Activated B cell treated with CpG ODN at 0.5 μM for 24 hours (primary cell): ENCODE measurements around the gene ALDH3B1. TPM values are rescaled to one million over a fixed set of nuclear protein-coding genes. Genes with fewer than 3 reads are reported as not detected.

Source experiments
- ATAC-seq: fragments of 200-7000 bp; cut with Tn5 transposase; one replicate; pipeline ENCODE4 v1.10.0; 2021; ENCODE audit warnings: low read depth, mild to moderate bottlenecking, moderate library complexity
- CTCF ChIA-PET: fragments of 350-600 bp; sonication (Branson Sonifier 250); formaldehyde crosslinking; loops from one replicate; lab custom pipeline; 2021; ENCODE audit warnings: antibody characterized with exemption; lab: Charles Lee
- POLR2A ChIA-PET: fragments of 350-600 bp; sonication (Branson Sonifier 250); formaldehyde crosslinking; loops from one replicate; lab custom pipeline; 2021; ENCODE audit warnings: antibody characterized with exemption; lab: Charles Lee
- DNase-seq: peaks from one replicate; pipeline ENCODE4 v3.0.0; 2022
- H3K27ac Mint-ChIP-seq: one replicate; pipeline ENCODE4 v1.8.0; 2020; ENCODE audit warnings: mixed read lengths
- H3K27me3 Mint-ChIP-seq: one replicate; pipeline ENCODE4 v1.8.0; 2021; ENCODE audit warnings: mixed read lengths
- H3K36me3 Mint-ChIP-seq: one replicate; pipeline ENCODE4 v1.8.0; 2021; ENCODE audit warnings: low read depth, mixed read lengths
- H3K4me1 Mint-ChIP-seq: one replicate; pipeline ENCODE4 v1.8.0; 2021; ENCODE audit warnings: mixed read lengths
- H3K4me3 Mint-ChIP-seq: one replicate; pipeline ENCODE4 v1.8.0; 2020; ENCODE audit warnings: mild to moderate bottlenecking, mixed read lengths
- H3K9me3 Mint-ChIP-seq: one replicate; pipeline ENCODE4 v1.8.0; 2020; ENCODE audit warnings: mixed read lengths
- CTCF ChIP-seq: fragments of 200-600 bp; IDR thresholded peaks from one replicate; pipeline ENCODE4 v1.8.0; 2022; ENCODE audit warnings: antibody characterized with exemption, mild to moderate bottlenecking
- intact Hi-C: fragments of 100-400 bp; cut with micrococcal nuclease; formaldehyde crosslinking; loops from one replicate; pipeline ENCODE4 v1.15.1; 2024
- total RNA-seq: library from RNA; stranded (reverse); gene quantifications from 2 replicates; pipeline ENCODE4 v1.2.3, GENCODE V29; 2022

The ALDH3B1 gene
- total RNA-seq, 1 donor from 2014 or later = 0.53 TPM

GRCh38 chr11:68056317-68057285 lies 46.5 kb downstream of the ALDH3B1 start:
- Mint-ChIP-seq H3K9me3 (no peaks in the 10 kb centered on the region), H3K4me1 (peaks cover 3% of the 10 kb centered on the region), H3K27me3 (no peaks in the 10 kb centered on the region), H3K4me3 (no peak overlapping the region), H3K36me3 (peaks cover 35% of the 10 kb centered on the region), H3K27ac (no peak overlapping the region)
- ChIA-PET POLR2A (no interaction called here), CTCF (no interaction called here)
- intact Hi-C loops = no loop called here
- TF ChIP-seq CTCF = no peak
- ATAC-seq (no peak), DNase-seq (no peak)

DNA sequence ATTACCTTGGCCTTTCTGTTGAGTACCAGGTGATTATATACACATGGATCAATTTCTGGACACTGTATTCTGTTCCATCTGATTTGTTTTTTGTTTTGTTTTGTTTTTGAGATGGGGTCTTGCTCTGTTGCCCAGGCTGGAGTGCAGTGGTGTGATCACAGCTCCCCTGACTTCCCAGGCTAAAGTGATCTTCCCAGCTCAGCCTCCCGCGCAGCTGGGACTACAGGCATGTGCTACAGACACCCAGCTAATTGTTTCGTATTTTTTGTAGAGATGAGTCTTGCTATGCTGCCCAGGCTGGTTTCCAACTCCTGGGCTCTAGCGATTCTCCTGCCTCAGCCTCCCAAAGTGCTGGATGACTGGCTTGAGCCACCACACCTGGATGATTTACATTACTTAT lies 47.7 kb downstream of the ALDH3B1 start:
- no peak overlapping the region for H3K4me3 Mint-ChIP-seq
- CTCF ChIA-PET = no interaction called here
- no peak overlapping the region for H3K27ac Mint-ChIP-seq

DNA sequence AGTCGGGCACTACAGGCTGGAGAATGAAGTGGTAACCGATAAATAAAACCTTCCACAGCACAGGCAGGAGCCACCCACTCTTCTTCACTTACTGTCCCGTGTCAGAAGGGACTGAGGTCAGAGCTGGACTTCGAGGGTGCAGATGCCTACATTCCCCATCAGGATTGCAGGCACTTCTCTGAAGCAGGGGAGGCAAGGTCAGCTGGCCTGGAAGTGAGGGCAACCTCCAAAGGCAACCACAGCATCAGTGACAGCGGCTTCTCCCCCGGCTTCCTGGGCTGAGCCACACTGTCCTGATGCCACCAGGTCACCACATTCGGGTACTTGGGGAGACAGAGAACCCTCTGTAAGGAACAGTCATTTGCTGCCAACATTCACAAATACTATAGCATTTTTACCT lies 51.4 kb downstream of the ALDH3B1 start:
- ChIA-PET CTCF (no interaction called here), POLR2A (interaction anchor here (0.9 kb wide), 1 partner anchor 10 kb away, joined by 4 read pairs; no protein-coding TSS in a partner anchor)
- Mint-ChIP-seq H3K4me1 (no peaks in the 10 kb centered on the region), H3K27me3 (no peaks in the 10 kb centered on the region), H3K36me3 (peaks cover 57% of the 10 kb centered on the region), H3K9me3 (no peaks in the 10 kb centered on the region), H3K4me3 (no peak overlapping the region), H3K27ac (no peak overlapping the region)
- intact Hi-C loops = no loop called here
- ATAC-seq = no peak
- TF ChIP-seq CTCF = no peak
- DNase-seq = no peak

More for the DNA sequence above, 47.7 kb downstream of the ALDH3B1 start:
- Mint-ChIP-seq H3K4me1 (peaks cover 3% of the 10 kb centered on the region), H3K9me3 (no peaks in the 10 kb centered on the region), H3K36me3 (peaks cover 36% of the 10 kb centered on the region), H3K27me3 (no peaks in the 10 kb centered on the region)
- intact Hi-C loops = no loop called here
- DNase-seq (no peak), ATAC-seq (no peak)
- TF ChIP-seq CTCF = no peak
- POLR2A ChIA-PET = no interaction called here

DNA sequence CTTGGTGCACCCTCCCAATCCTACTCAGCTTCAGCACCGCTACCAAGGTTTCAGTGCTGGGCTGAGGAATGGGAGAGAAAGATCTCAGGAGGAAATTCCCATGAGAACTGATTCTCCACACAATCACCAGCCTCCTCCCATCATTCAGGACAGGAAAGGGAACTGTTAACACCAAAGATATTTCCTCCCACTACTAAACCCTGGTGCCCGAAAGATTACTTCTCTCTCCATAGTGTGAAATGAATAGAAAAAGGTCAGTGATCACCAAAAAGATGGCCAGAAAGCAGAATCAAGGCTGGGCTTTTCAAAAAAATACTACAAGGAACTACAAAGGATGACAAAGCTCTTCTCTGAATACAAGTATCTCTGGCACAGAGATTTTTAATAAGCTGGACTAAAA lies 54.8 kb downstream of the ALDH3B1 start:
- DNase-seq (no peak), ATAC-seq (no peak)
- H3K4me3 Mint-ChIP-seq = no peak overlapping the region
- POLR2A ChIA-PET = interaction anchor here (0.6 to 0.7 kb wide), 3 partner anchors 76 to 227 kb away, joined by 4 to 10 read pairs (median 7); no protein-coding TSS in a partner anchor
- peaks cover 78% of the 10 kb centered on the region for H3K36me3 Mint-ChIP-seq
- intact Hi-C loops = no loop called here
- no peaks in the 10 kb centered on the region for H3K27me3 Mint-ChIP-seq
- CTCF ChIA-PET = no interaction called here
- no peak for TF ChIP-seq CTCF
- no peaks in the 10 kb centered on the region for H3K9me3 Mint-ChIP-seq
- no peaks in the 10 kb centered on the region for H3K4me1 Mint-ChIP-seq
- H3K27ac Mint-ChIP-seq = no peak overlapping the region

DNA sequence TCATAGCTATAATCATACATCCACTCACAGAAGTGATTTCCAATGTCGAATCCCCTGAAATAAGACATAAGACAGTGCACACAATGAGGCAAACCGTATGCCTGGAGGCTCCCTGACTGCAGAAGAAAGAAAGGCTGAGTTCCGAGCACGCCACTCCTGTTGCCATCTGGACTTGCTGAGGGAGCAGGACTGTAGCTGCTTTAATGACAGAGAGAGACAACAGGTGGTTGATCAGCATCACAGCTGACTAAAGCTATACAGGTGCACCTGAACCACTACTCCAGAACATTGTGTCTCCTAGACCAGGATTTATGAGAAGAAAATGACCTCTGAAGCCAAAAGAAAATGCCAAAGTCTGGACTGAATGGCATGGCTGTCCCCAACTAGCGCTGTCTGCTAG lies 55.7 kb downstream of the ALDH3B1 start:
- ATAC-seq (no peak), DNase-seq (no peak)
- H3K27me3 Mint-ChIP-seq = no peaks in the 10 kb centered on the region
- no peak overlapping the region for H3K27ac Mint-ChIP-seq
- POLR2A ChIA-PET = no interaction called here
- H3K36me3 Mint-ChIP-seq = peaks cover 80% of the 10 kb centered on the region
- CTCF ChIA-PET = no interaction called here
- H3K9me3 Mint-ChIP-seq = no peaks in the 10 kb centered on the region
- no peak overlapping the region for H3K4me3 Mint-ChIP-seq
- intact Hi-C loops = no loop called here
- no peaks in the 10 kb centered on the region for H3K4me1 Mint-ChIP-seq
- TF ChIP-seq CTCF = no peak
